ENCODE data around the gene CFAP74. TPM values are rescaled to one million over a fixed set of nuclear protein-coding genes. Genes with fewer than 3 reads are reported as not detected.

CFAP74 gene
- total RNA-seq, 1 experiment from 2014 or later = not detected

DNA sequence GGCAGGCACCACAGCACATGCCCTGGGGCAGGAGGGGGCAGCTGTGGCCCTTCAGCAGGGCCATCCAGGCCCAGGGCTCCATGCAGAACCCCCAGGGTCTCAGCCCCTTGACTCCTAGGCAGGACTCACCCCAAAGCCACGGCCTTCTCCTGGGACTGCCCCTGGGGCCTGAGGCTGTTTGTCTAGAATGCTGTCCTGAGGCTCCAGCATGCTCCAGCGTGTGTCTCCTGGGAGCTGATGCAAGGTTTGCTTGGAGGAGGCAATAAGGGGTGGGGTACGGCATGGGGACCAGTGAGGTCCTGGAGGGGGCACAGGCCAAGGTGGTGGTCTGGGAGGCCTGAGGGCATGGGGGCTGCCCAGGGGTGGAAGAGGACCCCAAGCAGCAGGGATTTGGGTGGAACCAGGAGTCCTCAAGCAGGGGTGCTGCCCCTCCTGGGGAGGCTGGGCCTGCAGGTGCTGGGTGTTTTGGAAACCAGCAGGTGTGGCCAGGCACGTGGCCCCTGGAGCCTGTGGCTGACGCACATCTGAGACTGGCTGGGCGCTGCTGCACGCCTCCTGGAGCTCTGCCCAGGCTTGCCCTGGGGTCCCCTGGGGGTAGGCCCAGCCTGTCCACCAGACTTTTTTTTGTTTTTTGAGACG is 96.4 kb downstream of the CFAP74 start:
- intact Hi-C loops (cut with micrococcal nuclease) = loop anchor here (5.0 to 10.0 kb wide), 2 partner anchors 150 to 222 kb away; no protein-coding TSS in a partner anchor
- Histone ChIP-seq H3K4me3 (ENCODE audit: low read length) (no peak overlapping the region), H3F3A (ENCODE audit: low read length, unreplicated experiment) (no peaks in the 10 kb centered on the region), H2AFZ (ENCODE audit: low read length) (no peak overlapping the region), H3K9me2 (replicated peaks; ENCODE audit: low read length) (no peaks in the 10 kb centered on the region), H4K20me1 (ENCODE audit: low read length) (no peaks in the 10 kb centered on the region), H3K36me3 (ENCODE audit: low read depth, low read length) (no peaks in the 10 kb centered on the region), H3K4me1 (ENCODE audit: insufficient read depth, low read length) (peaks cover 15% of the 10 kb centered on the region), H3K9me3 (ENCODE audit: low read length) (no peaks in the 10 kb centered on the region), H3K4me2 (ENCODE audit: low read length) (no peak overlapping the region), H3K27me3 (ENCODE audit: low read length) (no peaks in the 10 kb centered on the region), H3K9ac (ENCODE audit: low read length) (no peak overlapping the region), H3K79me2 (ENCODE audit: low read length) (no peaks in the 10 kb centered on the region), H3K27ac (ENCODE audit: low read length) (no peak overlapping the region)
- ChIA-PET POLR2A (ENCODE audit: unreplicated experiment) (no interaction called here), CTCF (interaction anchor here (1.6 kb wide), 1 partner anchor 9 kb away, joined by 5 read pairs; no protein-coding TSS in a partner anchor)
- no peak for ATAC-seq
- BruUV-seq (replicated peaks) = no TSS peak
- no peak for TF ChIP-seq EZH2 (IDR thresholded peaks at IDR 0.05; ENCODE audit: low read length, unreplicated experiment)
- TF ChIP-seq, protein P1, sequence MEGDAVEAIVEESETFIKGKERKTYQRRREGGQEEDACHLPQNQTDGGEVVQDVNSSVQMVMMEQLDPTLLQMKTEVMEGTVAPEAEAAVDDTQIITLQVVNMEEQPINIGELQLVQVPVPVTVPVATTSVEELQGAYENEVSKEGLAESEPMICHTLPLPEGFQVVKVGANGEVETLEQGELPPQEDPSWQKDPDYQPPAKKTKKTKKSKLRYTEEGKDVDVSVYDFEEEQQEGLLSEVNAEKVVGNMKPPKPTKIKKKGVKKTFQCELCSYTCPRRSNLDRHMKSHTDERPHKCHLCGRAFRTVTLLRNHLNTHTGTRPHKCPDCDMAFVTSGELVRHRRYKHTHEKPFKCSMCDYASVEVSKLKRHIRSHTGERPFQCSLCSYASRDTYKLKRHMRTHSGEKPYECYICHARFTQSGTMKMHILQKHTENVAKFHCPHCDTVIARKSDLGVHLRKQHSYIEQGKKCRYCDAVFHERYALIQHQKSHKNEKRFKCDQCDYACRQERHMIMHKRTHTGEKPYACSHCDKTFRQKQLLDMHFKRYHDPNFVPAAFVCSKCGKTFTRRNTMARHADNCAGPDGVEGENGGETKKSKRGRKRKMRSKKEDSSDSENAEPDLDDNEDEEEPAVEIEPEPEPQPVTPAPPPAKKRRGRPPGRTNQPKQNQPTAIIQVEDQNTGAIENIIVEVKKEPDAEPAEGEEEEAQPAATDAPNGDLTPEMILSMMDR (conservative IDR thresholded peaks at IDR 0.05; ENCODE audit: low read depth, low read length) = no peak
- no peak for TF ChIP-seq EZH2phosphoT487 (IDR thresholded peaks at IDR 0.05; ENCODE audit: borderline replicate concordance, low read length)
- DNase-seq = no peak

- ChIA-PET CTCF (interaction anchor here (0.5 to 1.6 kb wide), 12 partner anchors 8 to 148 kb away, joined by 3 to 9 read pairs (median 4); partner anchors contain the start of gene NADK), POLR2A (ENCODE audit: unreplicated experiment) (interaction anchor here (0.6 kb wide), 1 partner anchor 46 kb away, joined by 3 read pairs; no protein-coding TSS in a partner anchor)
- H2AFZ ChIP-seq (ENCODE audit: low read length) = peak overlapping the region; percentile 49; the same call in 1 of the 2 replicates
- no peaks in the 10 kb centered on the region for H3K9me3 ChIP-seq (ENCODE audit: low read length)
- H3K79me2 ChIP-seq (ENCODE audit: low read length) = no peaks in the 10 kb centered on the region
- BruUV-seq (replicated peaks) = no TSS peak
- no peaks in the 10 kb centered on the region for H3K27me3 ChIP-seq (ENCODE audit: low read length)
- H3K4me1 ChIP-seq (ENCODE audit: insufficient read depth, low read length) = peaks cover 15% of the 10 kb centered on the region
- H3K27ac ChIP-seq (ENCODE audit: low read length) = no peak overlapping the region
- no peaks in the 10 kb centered on the region for H4K20me1 ChIP-seq (ENCODE audit: low read length)
- ATAC-seq = peak; percentile 76
- intact Hi-C loops (cut with micrococcal nuclease) = loop anchor here (1.0 to 10.0 kb wide), 4 partner anchors 48 to 222 kb away; no protein-coding TSS in a partner anchor
- peak; percentile 90 for DNase-seq
- no peak overlapping the region for H3K4me3 ChIP-seq (ENCODE audit: low read length)
- no peaks in the 10 kb centered on the region for H3K9me2 ChIP-seq (replicated peaks; ENCODE audit: low read length)
- H3K9ac ChIP-seq (ENCODE audit: low read length) = no peak overlapping the region
- TF ChIP-seq EZH2 (IDR thresholded peaks at IDR 0.05; ENCODE audit: low read length, unreplicated experiment) (no peak), EZH2phosphoT487 (IDR thresholded peaks at IDR 0.05; ENCODE audit: borderline replicate concordance, low read length) (no peak)
- TF ChIP-seq, protein P1 (conservative IDR thresholded peaks at IDR 0.05; ENCODE audit: low read depth, low read length) = peak; percentile 99
- H3K36me3 ChIP-seq (ENCODE audit: low read depth, low read length) = no peaks in the 10 kb centered on the region
- no peak overlapping the region for H3K4me2 ChIP-seq (ENCODE audit: low read length)
- no peaks in the 10 kb centered on the region for H3F3A ChIP-seq (ENCODE audit: low read length, unreplicated experiment)
Measured at GRCh38 chr1:1906185-1907097, 97.1 kb downstream of the CFAP74 start.

Data from PC-3 (cell line).